HG03280 (cell line): ENCODE data around the gene TTLL10.

Experiments
- ATAC-seq: cut with Tn5 transposase; IDR thresholded peaks from one replicate; pipeline ENCODE4 v1.9.1; 2021; ENCODE audit warnings: mild to moderate bottlenecking, moderate library complexity; ENCODE audit not compliant: unreplicated experiment

Gene TTLL10

DNA sequence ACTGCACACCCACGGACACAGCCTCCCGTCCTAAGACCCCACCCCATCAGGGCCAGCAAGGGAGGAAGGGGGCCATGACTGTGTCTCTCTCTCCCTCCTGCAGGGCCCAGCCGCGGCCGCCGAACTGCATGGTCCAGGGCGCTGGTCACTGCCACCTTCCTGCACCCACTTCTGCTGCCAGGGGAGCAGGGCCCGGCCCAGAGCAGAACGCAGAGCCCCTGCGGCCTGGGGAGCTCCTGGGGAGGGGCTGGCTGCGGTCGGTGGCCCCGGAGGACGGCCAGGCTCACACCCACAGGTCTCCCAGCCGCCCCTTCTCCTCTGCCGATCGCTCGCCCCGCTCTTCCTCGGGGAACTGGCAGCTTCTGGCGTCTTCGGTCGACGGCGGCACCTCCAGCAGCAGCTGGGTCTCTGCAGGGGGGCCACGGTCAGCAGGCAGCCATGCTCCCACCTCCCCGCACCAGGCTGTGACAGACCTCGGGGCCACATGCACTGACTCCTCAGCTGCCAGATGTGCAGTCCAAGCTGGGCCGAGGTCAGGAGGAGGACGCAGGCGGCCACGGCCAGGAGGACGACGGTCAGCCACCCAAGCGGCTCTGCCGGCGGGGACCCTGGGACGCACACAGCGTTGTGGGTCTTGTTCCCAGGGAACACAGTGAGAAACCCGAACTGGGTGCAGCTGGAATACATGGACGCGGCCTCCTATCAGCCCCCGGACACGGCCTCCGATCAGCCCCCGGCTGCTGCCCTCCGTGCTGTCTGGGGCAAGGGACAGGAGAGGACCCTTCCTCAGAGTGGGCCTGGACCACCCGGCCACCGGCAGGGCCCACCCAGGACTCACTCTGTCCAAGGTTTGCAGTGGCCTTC is 30.1 kb downstream of the TTLL10 start:
- ATAC-seq, result no peak

DNA sequence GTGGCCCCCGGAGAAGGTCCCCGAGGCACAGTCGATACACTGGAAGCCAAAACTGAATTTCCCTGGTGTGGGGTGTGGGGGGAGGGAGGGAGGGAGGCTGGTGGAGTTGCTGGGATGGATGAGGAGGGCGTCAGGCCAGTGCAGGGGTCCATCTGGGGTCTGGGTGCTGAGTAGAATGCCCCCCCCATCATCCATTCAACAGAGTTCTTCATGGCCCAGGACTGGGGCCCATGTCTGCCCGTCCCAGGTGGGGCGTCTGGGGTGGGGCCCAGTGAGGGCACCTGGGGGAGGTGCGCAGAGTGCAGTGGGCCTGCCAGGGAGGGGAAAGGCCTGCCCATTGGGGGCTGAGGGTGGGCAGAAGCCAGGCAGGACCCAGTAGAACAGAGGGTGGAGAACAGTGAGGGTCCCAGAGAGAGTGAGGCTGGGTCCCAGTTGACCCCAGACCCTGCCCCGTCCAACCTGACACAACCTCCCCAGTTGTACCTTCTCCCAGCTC is 30.8 kb downstream of the TTLL10 start:
- no peak for ATAC-seq

DNA sequence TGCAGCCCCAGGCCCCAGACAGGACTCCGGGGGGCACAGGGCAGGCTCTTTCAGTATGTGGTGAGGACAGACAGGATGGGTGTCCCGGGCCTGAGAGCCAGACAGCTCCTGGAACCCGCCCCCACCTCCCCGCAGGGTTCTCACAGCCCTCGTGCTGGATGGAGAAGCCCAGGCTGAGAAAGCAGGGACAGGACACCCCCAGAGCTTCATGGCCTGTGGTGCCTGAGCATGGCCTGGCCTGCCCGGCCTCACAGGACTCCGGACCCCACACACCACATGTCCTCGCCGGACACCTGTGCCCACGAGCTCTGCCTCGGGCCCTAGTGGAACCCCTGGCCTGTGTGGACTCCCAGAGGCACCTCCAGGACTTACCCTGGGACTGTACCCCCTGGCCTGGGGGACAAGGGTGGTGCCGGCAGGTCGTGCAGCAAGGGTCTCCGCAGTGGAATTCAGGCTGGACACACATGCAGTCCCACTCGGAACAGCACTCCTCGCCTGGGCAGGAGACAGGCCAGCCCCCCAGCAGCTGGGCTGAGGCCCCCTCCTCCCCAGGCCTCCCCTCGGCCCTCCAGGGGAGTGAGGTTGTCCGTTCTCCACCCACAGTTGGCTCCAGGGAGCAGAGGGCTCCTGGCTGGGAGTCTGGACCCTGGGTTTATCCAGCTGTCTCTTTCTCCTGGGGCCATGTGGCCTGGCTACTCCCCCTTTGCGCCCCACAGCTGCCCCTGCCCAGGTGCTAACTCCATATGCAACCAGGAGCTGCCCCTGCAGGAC is 31.5 kb downstream of the TTLL10 start:
- no peak for ATAC-seq

DNA sequence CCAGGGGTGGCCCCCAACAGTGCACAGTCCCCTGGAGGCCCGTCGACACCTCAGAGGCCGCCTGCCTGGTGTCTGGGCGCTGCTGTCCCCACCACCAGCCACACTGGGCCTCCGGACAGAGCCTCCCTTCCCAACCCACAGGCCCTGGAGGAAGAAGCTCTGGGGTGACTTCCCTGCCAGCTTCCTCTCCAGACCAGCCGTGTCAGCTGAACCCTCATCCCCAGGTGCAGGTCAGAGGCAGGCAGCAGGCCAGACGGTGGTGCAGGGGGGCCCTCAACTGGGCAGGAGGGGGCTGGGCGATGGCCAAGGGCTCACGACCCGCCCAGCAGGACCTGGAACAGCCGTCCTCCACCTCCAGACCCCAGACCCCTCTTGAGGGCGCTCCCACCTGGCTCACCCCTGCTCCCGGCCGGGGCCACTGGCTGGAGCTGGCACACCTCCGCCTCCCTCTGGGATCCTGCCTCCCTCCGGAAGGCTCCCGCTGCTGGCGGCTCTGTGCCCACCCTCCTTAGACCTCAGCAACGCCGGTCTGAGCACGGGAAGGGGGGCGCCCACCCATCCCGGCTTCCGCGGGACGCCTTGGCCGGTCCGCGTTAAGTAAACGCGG is 32.2 kb downstream of the TTLL10 start:
- no peak for ATAC-seq

DNA sequence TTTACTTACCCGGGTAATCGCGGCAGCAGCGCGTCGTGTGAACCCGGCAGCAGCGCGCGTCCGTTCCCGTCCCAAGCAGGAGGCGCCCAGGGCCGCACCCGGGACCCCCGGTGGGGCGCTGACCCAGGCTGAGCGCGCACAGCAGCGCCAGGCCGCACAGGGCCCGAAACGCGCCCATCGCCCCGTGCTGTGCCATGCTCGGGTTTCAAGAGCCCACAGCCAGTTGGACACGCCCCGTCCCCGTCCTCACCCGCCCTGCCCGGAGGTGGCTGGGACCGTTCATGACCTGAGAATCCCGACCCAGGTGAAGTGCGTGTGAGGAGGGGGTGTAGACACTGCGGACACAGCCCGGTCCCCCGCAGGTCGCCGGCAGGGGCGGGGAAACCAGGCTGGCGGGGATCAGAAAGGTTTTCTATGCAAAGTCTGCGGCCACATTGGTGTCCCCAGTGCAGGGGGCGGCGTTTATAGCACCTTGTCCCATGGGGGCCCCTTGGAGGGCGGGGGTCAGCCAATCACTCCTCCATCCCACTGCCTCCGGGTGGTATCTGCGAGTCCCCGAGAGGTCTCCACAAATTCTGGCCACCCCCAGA is 32.8 kb downstream of the TTLL10 start, which contains the start of gene TNFRSF18:
Gene TNFRSF18 (minus strand): TSS at position 217 of the 590 bp plus-strand sequence. CDS start 21 bp downstream, at position 196.
- no peak for ATAC-seq

DNA sequence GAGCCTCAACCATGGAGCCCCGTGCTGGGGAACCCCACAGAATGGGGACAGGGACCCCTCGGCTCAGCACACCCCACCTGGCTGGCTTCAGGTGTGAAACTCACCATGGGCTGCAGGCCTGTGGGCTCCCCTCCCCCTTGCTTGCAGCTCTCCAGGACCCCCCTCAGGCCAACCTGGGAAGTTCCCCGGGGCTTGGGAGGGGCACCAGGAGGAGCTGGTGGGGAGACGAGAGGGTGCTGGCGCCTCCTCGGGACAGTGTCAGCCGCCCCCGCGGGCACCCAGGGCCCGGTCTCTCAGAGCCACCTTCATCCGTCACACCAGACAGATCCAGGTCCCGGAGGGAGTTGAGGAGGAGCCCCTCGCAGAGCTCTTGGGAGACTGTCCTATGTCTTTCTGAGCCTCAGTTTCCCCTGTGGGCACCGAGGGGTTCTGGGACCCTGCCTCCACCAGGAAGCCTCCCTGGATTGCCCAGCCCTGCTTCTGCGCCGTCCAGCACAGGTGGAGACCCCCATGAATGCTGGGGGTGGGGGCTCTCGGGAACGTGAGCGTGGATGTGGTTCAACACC is 33.4 kb downstream of the TTLL10 start:
- no peak for ATAC-seq

DNA sequence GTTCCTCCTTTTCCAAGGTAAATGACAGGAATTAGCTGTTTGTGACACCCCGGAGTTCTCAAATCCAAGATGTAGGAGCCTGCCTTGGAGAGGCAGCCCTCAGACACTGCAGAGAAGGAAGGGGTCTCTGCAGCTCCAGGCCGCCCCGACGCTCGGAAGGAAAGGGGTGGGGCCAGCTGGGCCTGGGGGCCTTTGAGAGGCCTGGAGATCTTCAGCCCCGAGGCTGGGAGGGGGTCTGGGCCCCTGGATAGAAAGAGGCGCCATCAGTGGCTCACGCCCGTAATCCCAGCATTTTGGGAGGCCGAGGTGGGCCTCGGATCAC is 33.9 kb downstream of the TTLL10 start:
- no peak for ATAC-seq

DNA sequence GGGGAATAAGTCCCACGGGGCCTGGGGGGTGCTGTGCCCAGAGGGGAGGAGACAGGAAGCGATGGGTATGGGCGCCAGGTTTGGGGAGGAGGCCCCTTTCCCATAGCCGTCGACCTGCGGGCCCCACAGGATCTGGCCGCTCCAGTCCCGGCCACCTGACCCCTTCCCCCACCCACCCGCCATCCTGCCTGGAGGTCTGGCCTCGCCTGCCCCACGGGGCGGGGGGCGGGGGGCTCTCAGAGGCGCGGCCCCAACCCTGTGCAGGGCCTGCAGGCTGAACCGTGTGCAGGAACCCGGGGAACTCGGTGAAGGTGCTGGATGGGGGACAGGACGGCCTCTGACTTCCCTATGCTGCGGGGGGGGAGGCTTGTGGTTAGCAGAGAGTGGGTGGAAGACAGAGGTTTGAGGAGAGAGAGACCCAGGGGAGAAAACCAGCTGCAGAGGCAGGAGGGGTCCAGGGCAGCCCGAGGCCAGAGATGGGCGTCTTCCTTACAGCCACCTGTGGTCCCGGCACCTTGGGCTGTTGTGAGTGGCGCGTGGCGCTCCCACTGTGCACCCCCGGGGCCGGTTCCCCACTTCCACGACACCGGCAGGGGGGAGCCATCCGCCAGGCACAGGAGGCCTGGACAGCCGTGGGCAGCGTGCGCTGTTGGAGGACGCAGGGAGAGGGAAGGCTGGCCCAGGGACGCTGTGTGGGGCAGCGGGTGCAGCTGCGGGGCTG is 35.2 kb downstream of the TTLL10 start:
- no peak for ATAC-seq

DNA sequence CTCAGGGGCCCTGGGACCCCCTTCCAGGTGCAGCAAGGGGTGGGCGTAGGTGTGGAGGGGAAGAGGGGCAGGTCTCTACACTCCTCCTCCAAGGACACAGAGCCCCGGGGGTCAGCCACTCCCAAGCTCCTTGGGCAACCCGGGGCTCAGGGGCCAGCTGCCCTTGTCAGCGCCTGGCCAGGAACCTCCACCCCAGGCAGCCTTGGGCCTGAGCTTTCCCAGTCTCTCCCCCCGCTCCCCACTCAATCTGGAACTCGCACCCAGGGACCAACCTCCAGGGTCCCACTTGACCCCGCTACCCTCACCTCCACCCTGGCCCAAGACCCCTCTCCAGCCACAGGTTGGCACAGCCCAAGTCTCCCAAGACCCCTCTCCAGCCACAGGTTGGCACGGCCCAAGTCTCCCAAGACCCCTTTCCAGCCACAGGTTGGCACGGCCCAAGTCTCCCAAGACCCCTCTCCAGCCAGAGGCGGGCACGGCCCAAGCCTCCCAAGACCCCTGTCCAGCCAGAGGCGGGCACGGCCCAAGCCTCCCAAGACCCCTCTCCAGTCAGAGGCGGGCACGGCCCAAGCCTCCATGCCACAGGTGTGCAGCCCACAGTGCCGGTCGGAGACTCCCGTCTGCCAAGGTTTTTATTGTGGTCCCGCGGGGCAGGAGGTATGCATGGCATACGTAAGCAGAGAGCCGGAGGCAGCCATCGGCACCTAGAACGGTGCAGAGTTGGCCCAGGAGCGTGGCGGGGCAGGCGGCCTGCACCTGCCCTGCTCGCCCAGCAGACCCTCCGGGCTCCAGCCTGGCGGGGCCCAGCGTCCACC is 37.3 kb downstream of the TTLL10 start:
- no peak for ATAC-seq

DNA sequence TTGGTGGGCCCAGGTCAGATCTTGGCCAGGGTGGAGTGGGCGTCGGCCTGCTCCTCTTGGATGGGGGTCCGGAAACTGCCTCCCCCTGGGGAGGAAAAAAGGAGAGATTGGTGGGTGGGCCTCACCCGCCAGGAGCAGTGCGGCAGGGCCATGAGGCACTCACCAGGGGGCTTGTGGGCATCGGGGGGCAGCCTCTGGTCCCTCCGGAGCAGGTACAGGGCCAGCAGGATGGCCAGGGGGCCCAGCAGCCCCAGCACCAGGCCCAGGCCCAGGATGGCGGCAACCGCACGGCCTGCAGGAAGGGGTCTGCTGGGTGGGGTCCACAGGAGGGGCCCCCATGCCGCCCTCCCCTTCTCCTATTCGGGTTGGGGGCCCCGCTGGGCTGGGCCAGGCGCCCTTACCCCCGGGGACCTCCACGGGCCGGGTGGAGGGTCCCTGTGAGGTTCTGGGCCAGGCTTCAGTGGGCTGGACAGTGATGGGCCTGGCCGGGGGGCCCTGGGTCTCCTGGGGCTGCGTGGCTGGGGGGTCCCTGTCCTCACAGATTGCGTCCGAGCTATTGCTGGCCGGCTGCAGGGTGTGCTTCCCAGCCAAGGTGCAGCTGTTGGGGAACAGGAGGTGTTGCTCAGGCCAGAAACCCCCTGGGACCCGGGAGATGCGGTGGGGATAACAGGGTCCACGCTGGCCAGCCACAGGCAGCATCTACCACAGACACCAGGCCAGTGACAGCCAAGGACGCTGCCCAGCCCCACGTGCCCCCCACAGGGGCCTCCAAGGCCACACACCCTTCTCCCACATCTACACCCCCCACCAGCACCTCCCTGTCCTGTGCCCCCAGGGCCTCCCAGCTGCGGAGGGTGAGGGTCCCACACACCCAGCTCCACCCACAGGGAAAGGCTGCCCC is 38.1 kb downstream of the TTLL10 start:
- ATAC-seq, result no peak

DNA sequence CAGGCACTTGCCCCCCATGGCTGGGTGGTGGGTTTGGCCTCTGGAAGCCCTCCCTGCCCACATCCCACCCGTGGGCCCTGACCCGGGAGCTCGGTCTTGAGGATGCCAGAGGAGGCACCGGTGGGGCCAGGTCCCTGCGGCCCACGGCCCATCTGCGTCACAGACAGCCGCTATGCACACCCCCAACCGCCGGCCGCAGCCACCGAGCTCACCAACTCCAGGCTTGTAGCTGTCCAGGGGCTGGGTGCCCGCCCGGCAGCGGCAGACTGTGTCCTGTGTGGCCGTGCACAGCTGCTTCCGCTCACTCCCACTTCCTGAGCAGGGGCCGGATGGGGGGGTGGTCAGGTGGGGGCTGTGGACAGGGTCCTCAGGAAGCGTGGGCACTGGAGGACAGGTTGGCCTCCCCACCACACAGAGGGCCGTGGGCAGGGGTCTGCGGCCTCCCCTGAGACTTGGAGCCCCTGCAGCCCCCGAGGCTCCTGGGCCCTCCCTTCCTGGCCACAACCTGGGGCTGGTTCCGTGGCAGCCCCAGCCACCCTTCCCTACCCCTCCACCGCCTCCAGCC is 39.2 kb downstream of the TTLL10 start:
- no peak for ATAC-seq

DNA sequence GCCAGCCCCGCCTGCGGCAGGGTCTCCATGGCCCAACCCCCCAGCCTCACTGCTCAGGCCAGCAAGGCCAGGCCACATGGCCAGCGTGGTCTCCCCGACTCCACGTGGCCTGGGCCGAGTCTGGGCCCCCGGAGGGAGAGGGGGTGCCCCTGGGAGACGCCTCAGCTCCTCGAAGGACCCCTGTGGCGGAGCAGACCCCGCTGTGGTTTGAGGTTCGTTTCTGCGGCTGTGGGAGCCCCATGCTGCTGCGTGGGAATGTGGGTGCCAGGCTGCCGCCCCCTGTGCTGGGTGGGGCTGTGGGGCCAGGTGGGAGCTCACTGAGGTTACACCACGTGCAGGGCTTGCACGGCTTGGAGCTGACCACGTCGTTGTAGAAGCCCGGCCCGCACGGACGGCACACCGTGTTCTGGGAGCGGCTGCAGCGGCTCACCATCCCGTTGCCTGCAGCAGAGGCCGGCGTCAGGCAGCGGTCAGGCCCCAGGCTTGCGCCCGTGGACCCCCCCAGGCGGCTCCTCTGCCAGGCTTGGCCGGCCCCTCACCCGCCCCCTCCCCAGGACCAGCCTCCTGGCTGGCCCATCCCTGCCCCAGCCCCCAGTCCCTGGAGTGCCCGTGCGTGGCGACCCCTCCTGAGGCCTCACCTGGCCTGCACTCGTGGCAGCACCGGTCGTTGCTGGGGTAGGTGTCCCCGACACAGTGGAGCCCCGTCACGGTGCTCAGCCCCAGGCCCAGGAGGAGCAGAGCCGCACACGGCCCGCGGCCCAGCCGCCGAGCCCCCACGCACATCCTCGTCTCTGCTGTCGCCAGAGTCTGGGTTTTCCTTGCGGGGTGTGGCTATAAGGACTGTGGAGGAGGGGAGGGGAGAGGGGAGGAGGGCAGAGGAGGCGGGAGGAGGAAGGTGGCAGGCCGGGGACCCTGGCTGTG is 39.9 kb downstream of the TTLL10 start, which contains the start of gene TNFRSF4:
Gene TNFRSF4 (minus strand): TSS at position 809 of the 921 bp plus-strand sequence. CDS start 26 bp downstream, at position 783.
- no peak for ATAC-seq

DNA sequence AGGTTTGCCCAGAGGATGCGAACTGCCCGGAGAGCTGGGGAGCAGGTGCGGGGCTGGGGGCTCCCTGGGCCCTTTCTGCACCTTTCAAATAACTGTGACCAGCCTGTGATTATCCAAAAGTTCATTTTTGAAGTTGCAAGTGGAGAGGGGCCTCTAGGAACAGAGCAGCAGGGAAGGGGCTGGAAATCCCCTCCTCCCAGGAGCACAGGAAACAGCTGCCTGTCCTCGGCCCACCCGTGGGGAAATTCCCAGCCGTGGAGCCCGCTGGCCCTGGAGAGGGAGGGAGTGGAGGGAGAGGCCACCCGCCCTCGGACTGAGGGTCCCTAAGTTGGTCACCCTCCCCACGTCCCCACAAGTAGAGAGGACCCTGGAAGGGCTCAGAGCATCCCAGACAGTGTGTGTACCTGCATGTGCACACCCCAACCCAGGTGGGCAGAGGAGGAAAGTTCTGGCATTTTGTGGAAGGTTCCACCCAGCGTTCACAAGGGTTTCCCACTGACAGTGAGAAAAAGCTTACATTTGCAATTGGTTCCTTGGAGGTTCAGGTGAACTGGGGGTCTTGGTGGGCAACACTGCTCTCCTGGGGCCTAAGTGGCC is 41.5 kb downstream of the TTLL10 start:
- ATAC-seq, result no peak

DNA sequence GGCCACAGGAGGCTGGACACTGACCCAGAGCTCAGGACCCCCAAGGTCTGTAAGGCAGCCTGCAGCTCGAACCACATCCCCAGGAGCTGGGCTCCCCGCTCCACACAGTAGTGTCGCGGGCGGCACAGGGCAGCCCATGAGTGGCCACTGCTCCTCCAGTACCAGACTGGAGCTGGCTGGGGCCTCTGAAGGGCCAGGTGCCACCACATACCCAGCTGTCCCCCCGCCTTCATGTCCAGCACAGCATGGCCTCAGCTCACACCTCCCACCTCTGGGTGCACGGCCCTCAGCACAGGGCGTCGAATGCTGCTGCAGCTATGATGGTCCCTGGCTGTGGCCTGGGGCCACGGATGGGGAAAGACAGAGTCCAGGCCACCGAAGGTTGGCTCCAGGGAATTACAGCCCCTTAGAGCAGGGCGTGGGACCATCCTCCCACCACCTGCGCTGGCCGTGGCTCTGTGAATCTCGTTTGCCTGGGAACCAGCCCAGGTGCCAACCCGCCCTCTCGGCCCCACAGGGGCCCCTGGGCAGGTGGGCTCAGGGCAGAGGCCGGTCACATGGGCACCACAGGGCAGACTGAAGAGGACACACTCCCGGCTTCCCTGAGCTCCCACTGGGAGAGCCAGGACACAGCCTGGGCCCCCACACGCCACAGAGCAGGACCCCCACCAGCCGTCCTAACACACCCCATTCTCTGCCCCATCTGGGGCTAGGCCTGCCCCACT is 42.4 kb downstream of the TTLL10 start:
- ATAC-seq, result no peak

DNA sequence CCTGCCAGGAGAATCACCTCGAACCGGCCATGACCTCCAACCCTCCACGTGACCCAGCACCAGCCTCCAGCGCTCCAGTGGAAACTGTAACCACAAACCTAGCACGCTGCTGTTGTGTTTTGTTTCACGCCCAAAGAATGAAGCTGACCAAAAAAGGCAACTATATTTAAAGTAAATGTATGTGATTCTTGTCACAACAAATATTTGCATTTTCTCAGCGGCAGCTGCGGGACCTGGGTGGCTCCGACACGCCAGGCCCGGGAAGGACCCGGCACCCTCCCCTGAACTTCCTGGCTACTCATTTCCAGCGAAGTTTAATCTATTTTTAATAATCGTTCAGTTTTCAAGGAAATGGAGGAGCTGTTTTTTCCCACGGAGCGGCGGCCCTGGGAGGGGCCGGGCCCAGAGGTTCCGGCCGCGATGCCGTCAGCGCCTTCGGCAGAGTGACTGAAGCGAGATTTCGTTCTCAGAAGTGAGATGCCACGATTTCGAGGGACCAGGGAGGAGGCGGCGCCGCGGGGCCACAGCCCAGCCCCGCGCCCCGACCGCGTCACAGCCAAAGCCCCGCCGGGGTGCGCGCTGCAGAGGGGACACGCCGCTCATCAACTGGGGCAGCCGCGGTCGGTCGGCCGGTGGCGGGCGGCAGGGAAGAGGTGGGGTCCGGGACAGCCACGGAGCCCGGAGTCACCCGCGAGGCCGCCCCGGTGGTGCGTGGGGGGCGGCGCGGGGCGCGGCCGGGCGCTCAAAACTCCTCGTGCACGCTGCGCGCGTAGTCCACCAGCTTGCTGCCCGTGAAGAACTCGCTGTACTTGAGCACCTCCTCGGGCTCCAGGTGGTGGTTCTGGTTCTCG is 43.3 kb downstream of the TTLL10 start:
- no peak for ATAC-seq
